ENCODE results near the gene DCN.

DCN gene

DNA sequence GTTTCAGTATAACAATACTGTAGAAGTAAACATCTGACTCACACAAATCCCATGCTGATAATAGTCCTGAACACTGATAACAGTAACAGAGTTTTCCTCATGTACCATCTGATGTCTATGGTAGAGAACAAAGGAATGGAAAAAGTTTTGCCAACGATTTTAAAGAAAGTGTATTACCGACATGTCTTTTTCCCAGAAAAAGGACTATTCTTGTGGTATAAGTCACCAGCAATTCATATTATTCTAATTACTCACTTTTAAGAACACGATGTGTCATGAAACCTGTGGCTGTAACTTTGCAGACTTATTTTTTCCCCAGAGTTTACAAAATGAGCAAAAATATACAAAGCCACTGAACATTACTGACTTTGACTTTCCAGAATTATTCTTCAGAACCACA is 40.1 kb upstream of the DCN start:
- TF ChIP-seq, protein P1, sequence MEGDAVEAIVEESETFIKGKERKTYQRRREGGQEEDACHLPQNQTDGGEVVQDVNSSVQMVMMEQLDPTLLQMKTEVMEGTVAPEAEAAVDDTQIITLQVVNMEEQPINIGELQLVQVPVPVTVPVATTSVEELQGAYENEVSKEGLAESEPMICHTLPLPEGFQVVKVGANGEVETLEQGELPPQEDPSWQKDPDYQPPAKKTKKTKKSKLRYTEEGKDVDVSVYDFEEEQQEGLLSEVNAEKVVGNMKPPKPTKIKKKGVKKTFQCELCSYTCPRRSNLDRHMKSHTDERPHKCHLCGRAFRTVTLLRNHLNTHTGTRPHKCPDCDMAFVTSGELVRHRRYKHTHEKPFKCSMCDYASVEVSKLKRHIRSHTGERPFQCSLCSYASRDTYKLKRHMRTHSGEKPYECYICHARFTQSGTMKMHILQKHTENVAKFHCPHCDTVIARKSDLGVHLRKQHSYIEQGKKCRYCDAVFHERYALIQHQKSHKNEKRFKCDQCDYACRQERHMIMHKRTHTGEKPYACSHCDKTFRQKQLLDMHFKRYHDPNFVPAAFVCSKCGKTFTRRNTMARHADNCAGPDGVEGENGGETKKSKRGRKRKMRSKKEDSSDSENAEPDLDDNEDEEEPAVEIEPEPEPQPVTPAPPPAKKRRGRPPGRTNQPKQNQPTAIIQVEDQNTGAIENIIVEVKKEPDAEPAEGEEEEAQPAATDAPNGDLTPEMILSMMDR (IDR thresholded peaks at IDR 0.05; ENCODE audit: insufficient read depth, low read length, poor library complexity, severe bottlenecking), result no peak
- Histone ChIP-seq H3K36me3 (ENCODE audit: control insufficient read depth, insufficient read depth, low read length) (no peaks in the 10 kb centered on the region), H3K27me3 (replicated peaks; ENCODE audit: control insufficient read depth, insufficient read depth, low read length) (no peaks in the 10 kb centered on the region), H3K4me3 (replicated peaks; ENCODE audit: low read depth, low read length) (no peak overlapping the region)
- no peak for DNase-seq (ENCODE audit: extremely low read depth, insufficient read length)

DNA sequence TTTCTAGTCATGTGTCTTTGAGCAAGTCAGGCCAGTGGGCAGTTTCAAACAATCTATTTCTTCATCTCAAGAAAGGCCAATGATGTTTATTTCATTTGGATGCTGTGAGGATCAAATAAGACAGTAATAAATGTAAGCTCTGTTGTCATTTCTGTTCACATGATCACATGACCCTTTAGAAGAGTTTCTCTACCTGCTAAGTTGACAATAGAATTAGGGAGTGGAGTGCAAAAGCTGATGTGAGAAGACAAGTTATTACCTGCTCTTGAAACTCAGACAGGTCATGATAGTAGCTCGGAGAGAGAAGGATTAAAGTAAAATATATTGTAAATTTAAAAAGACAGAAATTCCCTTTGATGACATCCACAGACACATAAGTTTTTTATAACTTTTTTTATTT is 37.3 kb upstream of the DCN start:
- TF ChIP-seq, protein P1 (IDR thresholded peaks at IDR 0.05; ENCODE audit: insufficient read depth, low read length, poor library complexity, severe bottlenecking), result no peak
- Histone ChIP-seq H3K27me3 (replicated peaks; ENCODE audit: control insufficient read depth, insufficient read depth, low read length) (no peaks in the 10 kb centered on the region), H3K4me3 (replicated peaks; ENCODE audit: low read depth, low read length) (no peak overlapping the region), H3K36me3 (ENCODE audit: control insufficient read depth, insufficient read depth, low read length) (no peaks in the 10 kb centered on the region)
- no peak for DNase-seq (ENCODE audit: extremely low read depth, insufficient read length)

- H3K27me3 ChIP-seq (replicated peaks; ENCODE audit: control insufficient read depth, insufficient read depth, low read length), result no peaks in the 10 kb centered on the region
- H3K4me3 ChIP-seq (replicated peaks; ENCODE audit: low read depth, low read length), result no peak overlapping the region
- H3K36me3 ChIP-seq (ENCODE audit: control insufficient read depth, insufficient read depth, low read length), result no peaks in the 10 kb centered on the region
- TF ChIP-seq, protein P1 (IDR thresholded peaks at IDR 0.05; ENCODE audit: insufficient read depth, low read length, poor library complexity, severe bottlenecking), result no peak
- DNase-seq (ENCODE audit: extremely low read depth, insufficient read length), result no peak
These were observed 36.9 kb upstream of the DCN start for GRCh38 chr12:91219511-91219910.

GRCh38 chr12:91216871-91217270 is 34.3 kb upstream of the DCN start:
- TF ChIP-seq, protein P1 (IDR thresholded peaks at IDR 0.05; ENCODE audit: insufficient read depth, low read length, poor library complexity, severe bottlenecking), result no peak
- Histone ChIP-seq H3K36me3 (ENCODE audit: control insufficient read depth, insufficient read depth, low read length) (no peaks in the 10 kb centered on the region), H3K4me3 (replicated peaks; ENCODE audit: low read depth, low read length) (no peak overlapping the region), H3K27me3 (replicated peaks; ENCODE audit: control insufficient read depth, insufficient read depth, low read length) (no peaks in the 10 kb centered on the region)
- no peak for DNase-seq (ENCODE audit: extremely low read depth, insufficient read length)

GRCh38 chr12:91215940-91216454 is 33.4 kb upstream of the DCN start:
- no peak for DNase-seq (ENCODE audit: extremely low read depth, insufficient read length)

More at GRCh38 chr12:91215940-91216454, 33.4 kb upstream of the DCN start:
- Histone ChIP-seq H3K4me3 (replicated peaks; ENCODE audit: low read depth, low read length) (no peak overlapping the region), H3K27me3 (replicated peaks; ENCODE audit: control insufficient read depth, insufficient read depth, low read length) (no peaks in the 10 kb centered on the region), H3K36me3 (ENCODE audit: control insufficient read depth, insufficient read depth, low read length) (no peaks in the 10 kb centered on the region)
- TF ChIP-seq, protein P1 (IDR thresholded peaks at IDR 0.05; ENCODE audit: insufficient read depth, low read length, poor library complexity, severe bottlenecking), result no peak

All from GM06990 (cell line).